MM.1S (cell line): ENCODE data around the gene CHGA.

Experiments
- DNase-seq: peaks from one replicate; pipeline ENCODE4 v3.0.0-alpha.2; 2015
- H2AFZ ChIP-seq: fragments of 300-600 bp; sonication (generic); 2 replicates; pipeline ENCODE4 v1.6.0; 2016; ENCODE audit warnings: antibody characterized with exemption, low read length
- H3F3A ChIP-seq: fragments of 300-600 bp; sonication (generic); 2 replicates; pipeline ENCODE4 v1.6.1; 2016; ENCODE audit warnings: mild to moderate bottlenecking, antibody characterized with exemption, low read length, moderate library complexity, mixed read lengths; ENCODE audit not compliant: insufficient read depth
- H3K27ac ChIP-seq: fragments of 300-600 bp; sonication (generic); 2 replicates; pipeline ENCODE4 v1.5.1; 2016; ENCODE audit warnings: mild to moderate bottlenecking, low read length
- H3K27me3 ChIP-seq: fragments of 300-600 bp; sonication (generic); replicated peaks from 2 replicates; pipeline ENCODE4 v1.6.0; 2016; ENCODE audit warnings: low read length; ENCODE audit not compliant: insufficient read depth
- H3K36me3 ChIP-seq: fragments of 300-600 bp; sonication (generic); replicated peaks from 2 replicates; pipeline ENCODE4 v1.6.1; 2016; ENCODE audit warnings: mild to moderate bottlenecking, low read length, mixed read lengths; ENCODE audit not compliant: insufficient read depth
- H3K4me1 ChIP-seq: fragments of 300-600 bp; sonication (generic); 2 replicates; pipeline ENCODE4 v1.6.1; 2016; ENCODE audit warnings: low read length, mixed read lengths
- H3K4me2 ChIP-seq: fragments of 300-600 bp; sonication (generic); 2 replicates; pipeline ENCODE4 v1.6.0; 2016; ENCODE audit warnings: low read depth, low read length
- H3K4me3 ChIP-seq: fragments of 300-600 bp; sonication (generic); 2 replicates; pipeline ENCODE4 v1.5.1; 2016; ENCODE audit warnings: low read length, mixed read lengths
- H3K79me2 ChIP-seq: fragments of 300-600 bp; sonication (generic); 2 replicates; pipeline ENCODE4 v1.6.1; 2016; ENCODE audit warnings: mixed run types, low read length, mixed read lengths
- H3K9ac ChIP-seq: fragments of 300-600 bp; sonication (generic); 2 replicates; pipeline ENCODE4 v1.6.1; 2016; ENCODE audit warnings: low read length, mixed read lengths
- H3K9me2 ChIP-seq: fragments of 300-600 bp; sonication (generic); replicated peaks from 2 replicates; pipeline ENCODE4 v1.6.1; 2016; ENCODE audit warnings: mild to moderate bottlenecking, low read length, mixed read lengths; ENCODE audit not compliant: insufficient read depth
- H3K9me3 ChIP-seq: fragments of 300-600 bp; sonication (generic); replicated peaks from 2 replicates; pipeline ENCODE4 v1.6.1; 2016; ENCODE audit warnings: mild to moderate bottlenecking, low read length, mixed read lengths; ENCODE audit not compliant: insufficient read depth
- H4K20me1 ChIP-seq: fragments of 300-600 bp; sonication (generic); 2 replicates; pipeline ENCODE4 v1.6.1; 2016; ENCODE audit warnings: mild to moderate bottlenecking, low read length, moderate library complexity, mixed read lengths; ENCODE audit not compliant: insufficient read depth
- CTCF ChIP-seq: fragments of 300-600 bp; sonication (generic); IDR thresholded peaks from 2 replicates; pipeline ENCODE4 v1.5.1; 2016; ENCODE audit warnings: antibody characterized with exemption, low read length, mixed read lengths
- EZH2 ChIP-seq: fragments of 300-600 bp; sonication (generic); optimal IDR thresholded peaks from 2 replicates; pipeline ENCODE3; 2017; ENCODE audit warnings: low read depth, mild to moderate bottlenecking, antibody characterized with exemption, low read length, mixed read lengths
- EZH2phosphoT487 ChIP-seq: fragments of 300-600 bp; sonication (generic); IDR thresholded peaks from 2 replicates; pipeline ENCODE4 v1.6.1; 2018; ENCODE audit warnings: antibody characterized with exemption, low read length

Gene CHGA

GRCh38 chr14:92945544-92945943, 22.6 kb downstream of the CHGA start:
- H3K9me3 ChIP-seq: no peaks in the 10 kb centered on the region
- no peak overlapping the region for H3K4me3 ChIP-seq
- no peak overlapping the region for H3K27ac ChIP-seq
- no peaks in the 10 kb centered on the region for H3K36me3 ChIP-seq
- H3F3A ChIP-seq: no peaks in the 10 kb centered on the region
- no peak overlapping the region for H3K4me2 ChIP-seq
- H2AFZ ChIP-seq: no peak overlapping the region
- TF ChIP-seq EZH2phosphoT487 (no peak), CTCF (no peak), EZH2 (no peak)
- no peaks in the 10 kb centered on the region for H3K9me2 ChIP-seq
- no peaks in the 10 kb centered on the region for H3K4me1 ChIP-seq
- DNase-seq: no peak
- no peaks in the 10 kb centered on the region for H3K27me3 ChIP-seq
- H3K79me2 ChIP-seq: no peaks in the 10 kb centered on the region
- H3K9ac ChIP-seq: no peak overlapping the region
- H4K20me1 ChIP-seq: no peaks in the 10 kb centered on the region

GRCh38 chr14:92945959-92946846, 23.3 kb downstream of the CHGA start:
- Histone ChIP-seq H3K4me1 (no peaks in the 10 kb centered on the region), H2AFZ (no peak overlapping the region), H3K9me3 (no peaks in the 10 kb centered on the region), H3K4me2 (no peak overlapping the region), H4K20me1 (no peaks in the 10 kb centered on the region), H3K4me3 (no peak overlapping the region), H3K9me2 (no peaks in the 10 kb centered on the region), H3K27me3 (no peaks in the 10 kb centered on the region), H3K27ac (no peak overlapping the region), H3K9ac (no peak overlapping the region), H3K36me3 (no peaks in the 10 kb centered on the region), H3F3A (no peaks in the 10 kb centered on the region), H3K79me2 (no peaks in the 10 kb centered on the region)
- no peak for TF ChIP-seq EZH2phosphoT487
- TF ChIP-seq CTCF: no peak
- TF ChIP-seq EZH2: no peak
- DNase-seq: no peak

- H3F3A ChIP-seq: no peaks in the 10 kb centered on the region
- H3K36me3 ChIP-seq: no peaks in the 10 kb centered on the region
- H2AFZ ChIP-seq: no peak overlapping the region
- H3K27ac ChIP-seq: no peak overlapping the region
- no peak for TF ChIP-seq CTCF
- no peak for TF ChIP-seq EZH2phosphoT487
- TF ChIP-seq EZH2: no peak
- H3K27me3 ChIP-seq: no peaks in the 10 kb centered on the region
- no peaks in the 10 kb centered on the region for H3K9me3 ChIP-seq
- H3K79me2 ChIP-seq: no peaks in the 10 kb centered on the region
- H3K4me2 ChIP-seq: no peak overlapping the region
- no peak overlapping the region for H3K9ac ChIP-seq
- no peak for DNase-seq
- no peaks in the 10 kb centered on the region for H3K9me2 ChIP-seq
- no peaks in the 10 kb centered on the region for H4K20me1 ChIP-seq
- H3K4me3 ChIP-seq: no peak overlapping the region
- no peaks in the 10 kb centered on the region for H3K4me1 ChIP-seq
Observed at GRCh38 chr14:92946847-92947545, 24.0 kb downstream of the CHGA start.
